Astrocyte of the cerebellum (primary cell): ENCODE measurements around the gene ENOX2.

Experiments used
- DNase-seq: peaks from one replicate; pipeline ENCODE4 v3.0.0-alpha.2; 2011; ENCODE audit warnings: low read depth
- H3K4me3 ChIP-seq: 2 replicates; pipeline ENCODE4 v1.5.1; 2011; ENCODE audit warnings: mild to moderate bottlenecking, low read depth, low read length, moderate library complexity
- CTCF ChIP-seq: IDR thresholded peaks from 2 replicates; pipeline ENCODE4 v1.5.1; 2012; ENCODE audit warnings: low read length, low read depth, moderate library complexity, mild to moderate bottlenecking; ENCODE audit errors: missing control alignments
- in situ Hi-C: cut with HindIII; loops from 2 replicates; pipeline ENCODE4 v1.10.0; 2017; ENCODE audit warnings: low sequenced_read_pairs

ENOX2 gene

GRCh38 chrX:130869239-130869638 is 33.8 kb downstream of the ENOX2 start:
- TF ChIP-seq CTCF = no peak
- in situ Hi-C loops = no loop called here
- H3K4me3 ChIP-seq = no peak overlapping the region
- DNase-seq = no peak

- no peak for TF ChIP-seq CTCF
- DNase-seq = no peak
- in situ Hi-C loops = no loop called here
- H3K4me3 ChIP-seq = no peak overlapping the region
Observed at GRCh38 chrX:130861462-130861861, 41.5 kb downstream of the ENOX2 start.

GRCh38 chrX:130857207-130857606 is 45.8 kb downstream of the ENOX2 start:
- in situ Hi-C loops = no loop called here
- TF ChIP-seq CTCF = no peak
- DNase-seq = no peak
- no peak overlapping the region for H3K4me3 ChIP-seq

- TF ChIP-seq CTCF = no peak
- no peak overlapping the region for H3K4me3 ChIP-seq
- in situ Hi-C loops = no loop called here
- DNase-seq = peak; percentile 2
Observed at GRCh38 chrX:130851569-130851968, 51.4 kb downstream of the ENOX2 start.

- in situ Hi-C loops = no loop called here
- no peak overlapping the region for H3K4me3 ChIP-seq
- no peak for TF ChIP-seq CTCF
- no peak for DNase-seq
Observed at GRCh38 chrX:130848763-130849162, 54.2 kb downstream of the ENOX2 start.

GRCh38 chrX:130846746-130847145 is 56.3 kb downstream of the ENOX2 start:
- no peak overlapping the region for H3K4me3 ChIP-seq
- TF ChIP-seq CTCF = no peak
- DNase-seq = no peak
- in situ Hi-C loops = no loop called here

- TF ChIP-seq CTCF = no peak
- in situ Hi-C loops = no loop called here
- H3K4me3 ChIP-seq = no peak overlapping the region
- no peak for DNase-seq
Observed at GRCh38 chrX:130841776-130842175, 61.2 kb downstream of the ENOX2 start.
